ENCODE data around the gene DLEC1.

- TF ChIP-seq TAF1 (IDR thresholded peaks at IDR 0.05; ENCODE audit: borderline replicate concordance, insufficient read depth, low read length) (no peak), POLR2AphosphoS5 (IDR thresholded peaks at IDR 0.05; ENCODE audit: low read depth, low read length) (no peak), FOXP2 (optimal IDR thresholded peaks at IDR 0.05; ENCODE audit: borderline replicate concordance, extremely low read depth, extremely low read length, insufficient read depth) (no peak), SIN3A (IDR thresholded peaks at IDR 0.05; ENCODE audit: borderline replicate concordance, insufficient read depth, low read length) (no peak)
These were observed 107.5 kb downstream of the DLEC1 start for GRCh38 chr3:38146504-38146903.

All from PFSK-1 (cell line).